Measurements from ENCODE around the gene FOXI1.

FOXI1 gene

DNA sequence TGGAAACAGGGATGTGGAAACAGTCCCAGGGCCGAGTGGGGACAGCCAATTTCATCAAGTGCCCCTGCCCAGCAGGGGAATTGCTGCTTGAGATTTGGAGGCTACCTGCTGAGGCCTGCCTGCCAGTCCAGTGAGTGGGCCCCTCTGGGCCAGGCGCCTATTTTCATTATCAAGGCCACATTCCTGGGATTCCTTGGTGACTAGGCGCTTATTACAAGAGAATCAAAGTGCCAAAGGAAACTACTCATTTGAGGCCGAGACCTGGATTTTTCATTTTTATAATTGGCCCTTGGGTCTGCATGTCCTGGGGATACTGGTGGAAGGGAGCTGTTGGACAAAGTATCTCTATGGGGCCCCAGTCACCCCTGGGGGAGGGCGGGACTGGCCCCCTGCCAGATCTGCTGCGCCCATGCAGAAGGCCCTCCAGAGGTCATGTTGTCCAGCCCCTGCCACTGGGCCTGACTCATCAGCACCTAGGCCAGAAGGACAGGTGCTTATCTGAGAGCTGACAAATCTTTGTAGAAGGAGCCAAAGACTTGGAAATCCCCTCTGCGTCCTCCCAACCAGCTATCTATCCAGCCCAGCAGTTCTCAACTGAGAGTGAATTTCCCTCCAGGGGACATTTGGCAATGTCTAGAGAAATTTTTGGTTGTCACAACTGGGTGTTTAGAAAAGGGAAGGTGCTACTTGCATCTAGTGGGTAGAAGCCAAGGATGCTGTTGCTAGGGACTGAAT lies 45.6 kb downstream of the FOXI1 start:
- peak; percentile 90 for DNase-seq (ENCODE audit: low read depth)

DNA sequence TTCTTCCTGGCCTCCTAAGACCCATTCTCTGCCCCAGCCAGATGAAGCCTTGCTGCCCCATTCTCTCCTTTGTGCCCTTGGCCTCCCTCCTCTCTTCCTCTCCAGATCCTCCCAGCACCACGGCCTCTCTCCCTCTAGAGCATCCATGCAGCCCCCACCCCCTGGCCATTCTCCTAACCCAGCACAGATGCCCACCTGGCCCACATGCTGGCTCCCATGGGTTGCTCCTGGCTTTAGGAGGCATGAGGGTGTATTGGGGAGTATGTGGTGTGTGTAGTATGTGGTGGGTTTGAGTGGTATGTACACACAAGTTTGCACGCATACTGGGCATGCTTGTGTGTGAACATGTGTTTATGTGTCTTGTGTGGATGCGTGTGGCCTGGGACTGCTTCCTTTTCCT lies 47.1 kb downstream of the FOXI1 start:
- no peak for DNase-seq (ENCODE audit: low read depth)

DNA sequence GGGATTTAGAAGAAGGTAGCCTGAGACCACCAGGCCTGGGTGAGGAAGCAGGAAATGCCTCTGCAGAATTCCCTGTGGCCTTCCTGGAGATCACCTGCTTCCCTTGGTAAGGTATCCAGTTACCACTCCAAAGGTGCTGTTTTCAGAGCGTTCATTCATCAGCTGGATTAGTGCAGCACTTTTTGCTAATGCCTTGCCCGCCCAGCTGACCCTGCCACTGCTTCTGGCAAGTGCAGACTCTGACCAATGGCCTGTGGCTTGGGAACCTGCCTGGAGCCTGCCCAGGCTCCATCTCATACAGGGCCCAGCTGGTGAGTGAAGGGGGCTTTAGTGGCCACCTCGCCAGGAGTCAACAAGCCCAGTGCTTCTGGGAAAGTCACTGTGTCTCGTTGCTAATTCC lies 48.6 kb downstream of the FOXI1 start:
- DNase-seq (ENCODE audit: low read depth) = no peak

DNA sequence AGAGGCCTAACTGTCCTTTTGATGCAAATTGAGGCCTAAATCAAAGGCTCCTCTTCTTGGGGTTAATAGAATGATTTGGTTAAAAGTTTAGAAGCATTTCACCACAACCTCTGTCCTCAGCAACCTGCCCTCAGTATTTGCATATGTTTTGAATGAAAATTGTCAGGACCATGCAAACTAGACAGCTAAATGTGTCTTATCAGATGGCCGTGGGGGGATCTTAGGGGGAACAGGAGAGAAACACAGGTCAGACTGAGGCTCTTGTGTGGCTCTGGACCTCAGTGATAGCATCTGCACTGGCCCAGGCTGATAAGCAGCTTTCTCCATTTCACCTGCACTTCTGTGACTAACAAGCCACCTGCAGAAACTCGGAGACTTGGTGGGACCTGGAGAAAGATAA lies 49.0 kb downstream of the FOXI1 start:
- no peak for DNase-seq (ENCODE audit: low read depth)

DNA sequence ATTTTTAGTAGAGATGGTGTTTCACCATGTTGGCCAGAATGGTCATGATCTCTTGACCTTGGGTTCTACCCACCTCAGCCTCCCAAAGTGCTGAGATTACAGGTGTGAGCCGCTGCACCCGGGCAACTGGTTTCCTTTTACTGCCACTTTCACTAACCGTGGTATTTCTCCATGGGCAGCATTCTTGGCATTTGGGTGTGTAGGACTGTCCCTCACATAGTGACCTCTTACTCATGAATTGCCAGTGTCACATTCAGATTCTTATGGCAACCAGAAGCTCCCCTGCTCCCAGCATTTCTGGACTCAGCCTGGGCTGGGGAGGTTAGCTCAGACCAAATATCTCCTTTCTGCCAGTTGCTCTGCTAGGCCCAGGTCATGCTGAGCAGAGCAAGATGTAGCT lies 50.1 kb downstream of the FOXI1 start:
- no peak for DNase-seq (ENCODE audit: low read depth)

DNA sequence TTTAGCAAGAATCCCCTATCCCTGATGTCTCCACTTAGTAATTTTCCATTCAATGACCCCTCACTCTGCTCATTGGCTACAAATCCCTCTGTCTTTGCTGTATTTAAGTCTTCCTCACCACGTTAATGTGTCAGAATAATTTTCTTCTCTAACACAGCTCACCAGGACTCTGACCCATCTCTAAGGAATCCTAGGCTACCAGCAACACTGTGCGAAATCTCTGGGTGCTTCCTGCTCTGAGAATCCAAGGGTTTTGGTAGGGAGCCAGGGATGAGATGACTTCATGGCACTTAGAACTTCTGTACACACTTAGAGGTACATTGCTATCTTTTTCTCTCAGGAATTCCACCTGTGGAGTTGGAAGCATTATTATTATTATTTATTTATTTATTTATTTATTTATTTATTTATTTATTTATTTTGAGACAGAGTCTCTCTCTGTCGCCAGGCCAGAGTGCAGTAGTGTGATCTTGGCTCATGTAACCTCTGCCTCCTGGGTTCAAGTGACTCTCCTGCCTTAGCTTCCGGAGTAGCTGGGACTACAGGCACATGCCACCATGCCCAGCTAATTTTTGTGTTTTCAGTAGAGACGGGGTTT lies 53.5 kb downstream of the FOXI1 start:
- DNase-seq (ENCODE audit: low read depth) = peak; percentile 88
